Lung (tissue), 12 donors: ENCODE results near the gene COX11. TPM values are rescaled to one million over a fixed set of nuclear protein-coding genes. Genes with fewer than 3 reads are reported as not detected.

Experiments
- ATAC-seq: fragments of 200-7000 bp; cut with Tn5 transposase; one replicate; pipeline ENCODE4 v1.9.1; 2020; ENCODE audit warnings: moderate number of reproducible peaks; ENCODE audit not compliant: insufficient read depth, low FRiP score
- DNase-seq, 3 donors: peaks; one replicate each; pipeline ENCODE4 v3.0.0-alpha.2; 2013 to 2017
- H3K27ac ChIP-seq, 2 donors: one replicate each; pipeline ENCODE4 v1.5.1; 2013; ENCODE audit warnings: mild to moderate bottlenecking in 2 of 2, moderate library complexity in 2 of 2, control low read depth in 1 of 2, inconsistent platforms in 1 of 2, low read depth in 1 of 2, low read length in 1 of 2
- H3K27me3 ChIP-seq, 3 donors: one replicate each; pipeline ENCODE4 v1.5.1; 2013; ENCODE audit warnings: low read length in 2 of 3; ENCODE audit not compliant: control insufficient read depth in 3 of 3, insufficient read depth in 3 of 3
- H3K36me3 ChIP-seq, 4 donors: one replicate each; pipeline ENCODE4 v1.5.1; 2013; ENCODE audit warnings: low read length in 4 of 4, mild to moderate bottlenecking in 1 of 4, moderate library complexity in 1 of 4; ENCODE audit not compliant: control insufficient read depth in 4 of 4, insufficient read depth in 4 of 4
- H3K4me1 ChIP-seq, 5 donors: one replicate each; pipeline ENCODE4 v1.5.1; 2013; ENCODE audit warnings: low read length in 5 of 5, mild to moderate bottlenecking in 2 of 5, moderate library complexity in 1 of 5; ENCODE audit not compliant: control insufficient read depth in 5 of 5, insufficient read depth in 5 of 5
- H3K4me3 ChIP-seq: one replicate; pipeline ENCODE4 v1.5.1; 2013; ENCODE audit warnings: mild to moderate bottlenecking, control low read depth, moderate library complexity
- H3K9ac ChIP-seq, 2 donors: one replicate each; pipeline ENCODE4 v1.5.1; 2013; ENCODE audit warnings: low read length in 2 of 2, control low read depth in 1 of 2; ENCODE audit not compliant: insufficient read depth in 1 of 2
- H3K9me3 ChIP-seq, 4 donors: one replicate each; pipeline ENCODE4 v1.5.1; 2013; ENCODE audit warnings: low read length in 3 of 4, mild to moderate bottlenecking in 1 of 4, moderate library complexity in 1 of 4; ENCODE audit not compliant: control insufficient read depth in 4 of 4, insufficient read depth in 3 of 4
- WGBS, 2 donors: extraction: QIAGEN DNeasy Blood & Tissue Kit; methylation state at CpG; one replicate each; pipeline ENCODE4 v1.1.7; 2013; 5-methylcytosine and 5-hydroxymethylcytosine counted together
- polyA plus RNA-seq, 2 donors: library from polyadenylated mRNA; stranded (reverse); fragments of 200-250 nt; gene quantifications; one replicate each; pipeline ENCODE4 v1.2.1, GENCODE V29; 2013
- total RNA-seq, 2 donors: library from RNA; depleted of rRNA in 1 of 2; stranded (reverse); fragments of >200 nt in 1 of 2; gene quantifications; one replicate each; pipeline ENCODE4 v1.2.1, GENCODE V29; 2014 to 2021
- TF ChIP-seq, protein P1 (sequence below): IDR thresholded peaks from 2 replicates; pipeline ENCODE4 v1.5.1; 2012; ENCODE audit warnings: mild to moderate bottlenecking; ENCODE audit errors: control extremely low read depth, extremely low read depth
- donor health status: control.
- donor health status: control.
- donor health status: Bipolar disorder and iron deficiency.
- donor health status: healthy.
- donor health status: DM: yes; HTN: yes; CAD: no.

The COX11 gene
- total and polyA plus RNA-seq, 4 donors, result 21.8 to 44.6 (median 34.4) TPM

DNA sequence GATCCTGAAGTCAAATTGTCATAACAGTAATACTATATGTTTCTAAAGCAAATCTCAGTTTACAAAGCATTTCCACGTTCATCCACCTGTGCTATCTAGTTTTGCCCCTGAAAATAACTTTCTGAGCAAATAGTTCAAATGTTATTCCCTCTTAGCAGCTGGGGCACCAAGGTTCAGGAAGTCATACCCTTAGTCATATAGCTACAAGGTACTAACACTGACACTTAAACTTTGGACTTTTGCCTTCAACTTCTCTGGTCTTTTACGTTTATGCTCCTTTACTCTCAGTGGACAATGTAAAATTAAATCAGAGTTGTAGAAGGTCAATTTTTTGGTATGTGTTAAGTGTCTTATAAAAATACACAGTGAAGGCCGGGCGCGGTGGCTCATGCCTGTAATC is 33.0 kb downstream of the COX11 start:
- Histone ChIP-seq H3K27ac (no peak overlapping the region), H3K4me3 (no peak overlapping the region), H3K9ac (no peak overlapping the region), H3K9me3 (no peaks in the 10 kb centered on the region), H3K36me3 (peaks cover 0 to 10% (median 4%) of the 10 kb centered on the region in 4 donors), H3K27me3 (no peaks in the 10 kb centered on the region), H3K4me1 (no peaks in the 10 kb centered on the region)
- TF ChIP-seq, protein P1, sequence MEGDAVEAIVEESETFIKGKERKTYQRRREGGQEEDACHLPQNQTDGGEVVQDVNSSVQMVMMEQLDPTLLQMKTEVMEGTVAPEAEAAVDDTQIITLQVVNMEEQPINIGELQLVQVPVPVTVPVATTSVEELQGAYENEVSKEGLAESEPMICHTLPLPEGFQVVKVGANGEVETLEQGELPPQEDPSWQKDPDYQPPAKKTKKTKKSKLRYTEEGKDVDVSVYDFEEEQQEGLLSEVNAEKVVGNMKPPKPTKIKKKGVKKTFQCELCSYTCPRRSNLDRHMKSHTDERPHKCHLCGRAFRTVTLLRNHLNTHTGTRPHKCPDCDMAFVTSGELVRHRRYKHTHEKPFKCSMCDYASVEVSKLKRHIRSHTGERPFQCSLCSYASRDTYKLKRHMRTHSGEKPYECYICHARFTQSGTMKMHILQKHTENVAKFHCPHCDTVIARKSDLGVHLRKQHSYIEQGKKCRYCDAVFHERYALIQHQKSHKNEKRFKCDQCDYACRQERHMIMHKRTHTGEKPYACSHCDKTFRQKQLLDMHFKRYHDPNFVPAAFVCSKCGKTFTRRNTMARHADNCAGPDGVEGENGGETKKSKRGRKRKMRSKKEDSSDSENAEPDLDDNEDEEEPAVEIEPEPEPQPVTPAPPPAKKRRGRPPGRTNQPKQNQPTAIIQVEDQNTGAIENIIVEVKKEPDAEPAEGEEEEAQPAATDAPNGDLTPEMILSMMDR, result no peak
- DNase-seq, result no peak
- WGBS, 2 donors, result 91 to 94% methylated on average over 5 of the region's 5 CpGs
- no peak for ATAC-seq

DNA sequence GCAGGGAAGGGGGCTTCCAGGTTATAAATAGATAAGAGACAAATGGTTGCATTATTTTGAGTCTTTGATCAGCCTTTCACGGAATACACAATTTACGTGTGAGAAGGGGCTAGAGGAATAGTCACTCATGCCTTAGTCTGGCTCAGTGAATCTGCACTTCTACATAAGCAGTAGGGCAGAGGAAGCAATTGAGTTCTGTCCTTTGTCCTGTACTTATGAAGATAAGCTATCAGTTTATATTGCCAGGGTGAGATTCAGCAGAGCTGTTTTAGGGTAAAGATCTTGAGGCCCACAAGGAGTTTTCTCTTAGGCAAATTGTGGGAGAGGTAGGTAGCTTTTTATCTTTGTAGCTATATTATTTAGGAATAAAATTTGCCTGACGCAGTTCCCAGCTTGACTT is 34.5 kb downstream of the COX11 start:
- Histone ChIP-seq H3K36me3 (peaks cover 0 to 8% (median 3%) of the 10 kb centered on the region in 4 donors), H3K27ac (no peak overlapping the region), H3K9ac (no peak overlapping the region), H3K4me1 (no peaks in the 10 kb centered on the region), H3K27me3 (no peaks in the 10 kb centered on the region), H3K9me3 (no peaks in the 10 kb centered on the region), H3K4me3 (no peak overlapping the region)
- no peak for DNase-seq
- ATAC-seq, result no peak
- TF ChIP-seq, protein P1, result no peak
- 92 to 93% methylated on average over 3 of the region's 3 CpGs for WGBS, 2 donors

DNA sequence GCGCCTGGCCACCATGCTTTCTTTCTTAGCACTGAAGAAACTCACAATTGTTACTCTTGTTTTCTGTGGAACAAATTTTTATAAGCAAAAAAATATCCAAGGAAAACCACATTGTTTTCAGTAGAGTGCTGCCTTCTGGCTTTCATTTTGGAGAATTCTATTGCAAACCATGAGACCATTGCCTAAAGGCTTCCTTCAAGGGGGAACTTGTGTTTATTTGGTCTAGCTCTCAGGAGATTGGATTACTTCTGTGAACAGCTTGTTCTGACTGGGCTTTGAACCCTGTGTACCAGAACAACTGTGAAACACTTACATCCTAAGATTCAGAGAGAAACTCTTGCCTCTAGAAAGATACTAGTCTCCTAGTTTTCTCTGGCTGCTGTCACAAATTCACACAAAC is 35.7 kb downstream of the COX11 start:
- WGBS, 2 donors, result 100% methylated on average over 1 of the region's 1 CpG
- no peak for DNase-seq
- no peak for ATAC-seq

More for the DNA sequence above, 35.7 kb downstream of the COX11 start:
- no peak overlapping the region for H3K27ac ChIP-seq
- H3K4me1 ChIP-seq, result no peaks in the 10 kb centered on the region
- H3K27me3 ChIP-seq, result no peaks in the 10 kb centered on the region
- no peak overlapping the region for H3K9ac ChIP-seq
- peaks cover 0 to 8% (median 3%) of the 10 kb centered on the region in 4 donors for H3K36me3 ChIP-seq
- TF ChIP-seq, protein P1, result no peak
- no peak overlapping the region for H3K4me3 ChIP-seq
- H3K9me3 ChIP-seq, result no peaks in the 10 kb centered on the region
